HG02852 (cell line): ENCODE results near the gene UMODL1.

ENCODE experiments used
- ATAC-seq: cut with Tn5 transposase; IDR thresholded peaks from one replicate; pipeline ENCODE4 v1.9.1; 2021; ENCODE audit warnings: mild to moderate bottlenecking, moderate library complexity; ENCODE audit not compliant: unreplicated experiment

Gene UMODL1

GRCh38 chr21:42093186-42093585 is 22.1 kb downstream of the UMODL1 start:
- ATAC-seq: no peak

- no peak for ATAC-seq
Observed at GRCh38 chr21:42093991-42094421, 22.9 kb downstream of the UMODL1 start.

GRCh38 chr21:42094811-42095210 is 23.7 kb downstream of the UMODL1 start:
- ATAC-seq: no peak

DNA sequence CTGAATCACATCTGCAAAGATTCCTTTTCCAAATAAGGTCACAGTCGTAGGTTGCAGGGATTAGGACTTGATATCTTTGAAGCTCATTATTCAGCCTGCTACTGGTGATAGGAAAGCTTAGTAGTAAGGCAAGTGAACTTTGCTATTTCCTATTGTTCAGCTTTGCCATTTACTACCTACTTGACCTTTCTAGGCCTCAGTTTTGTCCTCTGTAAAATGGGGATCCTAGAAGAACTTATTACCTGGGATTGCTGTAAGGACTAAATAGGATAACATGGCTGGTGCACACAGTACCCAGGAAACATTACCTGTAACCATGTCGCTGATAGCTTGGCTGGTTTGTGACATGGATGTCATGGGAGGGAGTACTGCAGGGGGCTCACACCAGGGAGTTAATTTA is 24.5 kb downstream of the UMODL1 start:
- no peak for ATAC-seq

DNA sequence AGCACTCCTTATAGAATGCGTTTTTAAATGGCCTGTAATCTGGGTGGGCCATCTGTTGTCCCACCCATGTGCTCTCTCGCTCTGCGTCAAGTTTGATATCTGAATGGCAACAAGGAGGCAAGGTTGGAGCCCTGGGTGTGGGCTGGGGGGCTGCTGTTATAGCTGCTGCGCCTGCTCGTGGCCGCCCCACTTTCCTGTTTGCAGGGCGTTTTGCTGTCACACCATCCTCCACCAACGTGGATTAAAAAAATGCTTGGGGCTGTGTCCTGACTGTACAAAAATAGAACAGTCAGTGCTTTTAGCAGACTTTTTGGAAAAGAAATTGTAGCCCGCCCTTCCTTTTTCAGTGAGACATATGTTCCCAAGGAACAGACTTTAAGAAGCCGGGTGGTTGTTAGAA is 25.4 kb downstream of the UMODL1 start:
- no peak for ATAC-seq

DNA sequence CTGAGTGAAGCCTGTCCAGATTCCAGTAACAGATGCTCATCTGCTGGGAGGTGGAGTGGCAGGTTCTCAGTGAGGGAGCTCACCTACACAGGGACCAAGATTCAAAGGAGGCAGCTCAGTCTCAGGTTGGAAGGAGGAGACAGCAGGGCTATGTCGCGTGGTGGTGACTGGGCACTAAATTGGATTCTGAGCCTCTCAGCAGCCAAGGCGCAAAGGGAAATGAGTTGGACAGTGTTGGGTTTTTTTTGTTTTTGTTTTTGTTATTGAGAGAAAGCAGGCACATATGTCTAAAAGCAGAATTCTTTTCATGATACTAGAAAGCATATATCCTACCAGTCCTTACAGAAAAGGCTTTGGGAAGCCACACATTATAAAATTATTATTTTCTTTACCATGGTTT is 26.2 kb downstream of the UMODL1 start:
- ATAC-seq: no peak

DNA sequence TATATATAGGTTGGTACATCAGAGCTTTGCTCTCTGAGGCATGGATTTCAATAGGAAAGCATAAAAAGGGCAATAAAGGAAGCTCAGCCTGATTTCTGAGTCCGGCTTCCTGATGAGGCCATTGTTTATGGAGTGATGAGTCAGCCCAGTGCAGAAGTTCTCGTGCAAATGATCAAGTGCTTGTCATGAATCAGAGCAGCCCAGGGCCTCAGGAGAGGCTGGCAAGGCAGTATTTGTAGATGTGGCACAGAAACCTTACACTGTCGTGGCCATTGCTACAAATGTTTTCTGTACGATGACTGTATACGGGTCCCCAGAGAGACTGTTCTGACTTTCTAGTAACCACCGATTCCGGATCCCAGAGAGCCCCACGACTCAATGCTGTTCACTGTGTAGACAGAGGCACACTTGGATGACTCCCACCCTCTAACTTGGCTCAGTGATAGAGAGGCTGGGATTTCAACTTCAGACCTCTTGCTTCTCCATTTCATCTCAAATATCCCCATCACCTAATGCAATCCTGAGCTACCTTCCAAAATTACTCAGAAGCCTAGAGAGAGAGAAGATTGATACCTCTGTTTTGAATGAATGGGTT is 26.8 kb downstream of the UMODL1 start:
- no peak for ATAC-seq

DNA sequence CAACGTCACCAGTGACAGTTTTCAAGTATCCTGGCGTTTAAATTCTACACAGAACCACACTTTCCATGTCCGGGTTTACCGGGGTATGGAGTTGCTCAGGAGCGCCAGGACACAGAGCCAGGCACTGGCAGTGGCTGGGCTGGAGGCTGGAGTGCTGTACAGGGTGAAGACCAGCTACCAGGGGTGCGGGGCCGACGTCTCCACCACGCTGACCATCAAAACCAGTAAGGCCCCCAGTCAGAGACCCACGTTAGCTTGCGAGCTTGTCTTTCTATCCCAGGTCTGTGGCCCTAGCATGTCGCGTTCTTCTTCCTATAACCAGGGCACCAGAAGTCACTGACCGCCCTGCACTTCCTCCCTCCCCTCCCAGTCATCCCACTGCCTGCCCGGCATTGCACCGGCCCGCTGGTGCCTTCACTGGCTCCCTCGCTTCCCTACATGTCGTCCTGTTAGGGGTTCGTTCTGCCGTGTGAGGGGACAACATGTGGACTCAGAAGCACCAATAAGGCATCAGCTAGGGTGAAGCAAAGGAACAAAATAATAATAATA is 27.9 kb downstream of the UMODL1 start:
- no peak for ATAC-seq

DNA sequence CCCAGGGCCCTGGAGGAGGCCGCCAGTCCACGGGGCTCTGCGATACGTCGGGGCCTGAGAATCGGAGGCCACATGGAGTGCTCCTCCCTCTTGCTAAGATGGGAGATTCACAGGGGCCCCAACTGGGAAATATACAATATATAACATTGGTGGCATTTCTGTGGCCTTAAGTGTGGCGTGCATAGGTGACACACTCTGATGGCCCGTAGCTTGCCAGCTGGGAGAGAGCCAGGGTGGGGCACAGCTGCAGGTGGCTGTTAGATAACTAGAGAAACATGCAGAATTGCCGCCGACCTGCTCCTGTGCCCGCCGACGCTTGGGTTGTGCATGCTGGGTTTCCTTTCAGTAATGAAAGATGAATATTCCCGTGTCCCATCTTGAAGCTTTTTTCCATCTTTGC is 30.1 kb downstream of the UMODL1 start:
- ATAC-seq: no peak

DNA sequence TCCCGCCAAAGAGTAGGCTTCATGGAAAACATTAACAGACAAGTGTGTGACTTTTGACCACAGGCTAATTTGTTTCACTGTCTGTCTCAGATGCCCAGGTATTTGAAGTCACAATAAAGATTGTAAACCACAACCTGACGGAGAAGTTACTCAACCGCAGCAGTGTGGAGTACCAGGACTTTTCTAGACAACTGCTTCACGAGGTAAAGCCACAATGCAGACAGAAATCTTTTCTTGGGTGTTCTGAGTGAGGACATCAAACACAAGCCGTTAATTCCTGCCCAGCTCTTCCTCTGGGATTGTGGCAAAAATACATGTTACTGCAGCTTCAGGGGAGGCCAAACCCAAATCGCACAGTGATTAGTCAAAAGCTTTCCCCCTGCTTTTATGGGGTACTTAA is 31.0 kb downstream of the UMODL1 start:
- ATAC-seq: no peak

DNA sequence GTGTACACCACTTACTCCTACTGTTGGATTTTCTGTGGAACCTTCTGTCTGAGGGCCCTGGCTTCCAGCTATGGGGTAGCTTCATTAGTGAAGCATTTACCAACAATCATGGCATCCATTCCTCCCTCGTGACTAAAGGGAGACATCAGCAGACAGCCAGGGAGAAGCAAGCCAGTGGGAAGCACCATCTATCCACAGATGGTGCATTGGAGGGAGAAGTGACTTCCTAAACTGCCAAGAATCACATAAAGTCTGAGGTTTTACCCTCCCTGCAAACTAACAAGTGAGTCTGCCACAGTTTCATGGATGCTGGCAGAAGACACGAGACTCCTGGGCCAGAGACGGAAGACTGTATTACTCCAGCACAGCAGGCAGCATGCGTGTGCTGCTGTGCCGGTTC is 31.4 kb downstream of the UMODL1 start:
- ATAC-seq: no peak

DNA sequence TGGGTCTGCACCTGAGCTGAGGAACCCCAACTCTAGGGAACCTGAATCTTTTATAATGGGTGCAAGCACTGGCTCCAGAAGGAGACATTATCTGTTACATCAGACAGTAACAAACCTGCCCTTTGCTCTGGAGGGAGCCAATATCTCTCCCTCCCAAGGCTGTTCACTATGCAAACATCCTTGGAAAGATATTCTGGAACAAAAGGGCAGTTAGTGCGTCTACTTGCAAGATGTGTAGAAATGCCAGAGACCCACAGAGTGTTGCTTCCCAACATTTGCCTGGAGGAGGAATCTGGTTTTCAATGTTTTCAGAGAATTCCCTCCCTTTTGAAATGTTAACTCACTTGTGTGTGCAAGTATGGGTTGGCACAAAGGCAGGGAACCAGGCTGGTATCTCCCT is 31.9 kb downstream of the UMODL1 start:
- ATAC-seq: no peak

DNA sequence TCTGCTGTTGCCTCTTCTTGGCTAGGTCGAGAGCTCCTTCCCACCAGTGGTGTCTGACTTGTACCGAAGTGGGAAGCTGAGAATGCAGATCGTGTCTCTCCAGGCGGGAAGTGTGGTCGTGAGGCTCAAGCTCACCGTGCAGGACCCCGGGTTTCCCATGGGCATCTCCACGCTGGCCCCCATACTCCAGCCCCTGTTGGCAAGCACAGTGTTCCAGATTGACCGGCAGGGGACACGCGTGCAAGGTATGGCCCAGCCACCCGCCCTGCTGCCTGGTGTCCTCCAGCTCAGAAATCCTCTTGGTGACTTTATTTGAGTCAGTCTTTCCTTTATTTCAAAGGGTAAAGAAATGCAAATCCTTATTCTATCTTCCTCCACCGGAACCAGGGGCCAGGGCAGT is 32.7 kb downstream of the UMODL1 start:
- ATAC-seq: no peak

DNA sequence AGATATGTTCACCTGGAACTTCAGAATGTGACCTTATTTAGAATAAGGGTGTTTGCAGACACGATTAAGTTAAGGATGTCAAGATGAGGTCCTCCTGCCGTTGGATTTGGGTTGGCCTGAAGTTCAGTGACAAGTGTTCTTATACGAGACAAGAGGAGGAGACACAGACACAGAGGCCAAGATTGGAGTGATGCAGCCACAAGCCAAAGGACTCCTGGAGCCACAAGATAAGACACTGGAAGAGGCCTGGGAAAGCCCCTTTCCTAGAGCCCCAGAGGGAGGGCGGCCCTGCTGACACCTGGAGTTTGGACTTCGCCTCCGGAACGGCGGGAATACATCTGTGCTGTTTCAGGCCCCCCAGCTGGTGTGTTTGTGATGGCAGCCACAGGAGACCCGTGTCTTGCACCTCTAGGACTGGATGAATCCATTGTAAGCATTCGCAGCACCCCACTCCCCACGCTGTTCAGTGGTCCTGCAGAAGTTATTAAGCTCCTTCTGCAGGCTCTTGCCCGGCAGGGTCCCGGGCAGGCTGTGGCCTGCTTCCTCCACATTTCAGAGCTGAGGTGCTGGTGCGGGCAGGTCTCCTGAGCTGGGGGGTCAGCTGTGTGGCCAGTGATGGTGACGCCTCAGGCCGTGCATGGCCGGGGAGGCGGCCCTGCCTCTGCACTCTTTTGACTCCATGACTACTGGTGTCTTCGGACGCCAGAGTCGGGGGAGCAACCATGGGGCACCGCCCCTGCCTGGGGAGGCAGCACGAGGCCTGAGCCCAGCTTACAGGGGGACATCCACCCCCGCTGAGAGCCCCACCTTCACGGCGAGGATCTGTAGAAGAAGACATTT is 34.6 kb downstream of the UMODL1 start:
- no peak for ATAC-seq

- ATAC-seq: no peak
Observed at GRCh38 chr21:42106425-42106824, 35.3 kb downstream of the UMODL1 start.

DNA sequence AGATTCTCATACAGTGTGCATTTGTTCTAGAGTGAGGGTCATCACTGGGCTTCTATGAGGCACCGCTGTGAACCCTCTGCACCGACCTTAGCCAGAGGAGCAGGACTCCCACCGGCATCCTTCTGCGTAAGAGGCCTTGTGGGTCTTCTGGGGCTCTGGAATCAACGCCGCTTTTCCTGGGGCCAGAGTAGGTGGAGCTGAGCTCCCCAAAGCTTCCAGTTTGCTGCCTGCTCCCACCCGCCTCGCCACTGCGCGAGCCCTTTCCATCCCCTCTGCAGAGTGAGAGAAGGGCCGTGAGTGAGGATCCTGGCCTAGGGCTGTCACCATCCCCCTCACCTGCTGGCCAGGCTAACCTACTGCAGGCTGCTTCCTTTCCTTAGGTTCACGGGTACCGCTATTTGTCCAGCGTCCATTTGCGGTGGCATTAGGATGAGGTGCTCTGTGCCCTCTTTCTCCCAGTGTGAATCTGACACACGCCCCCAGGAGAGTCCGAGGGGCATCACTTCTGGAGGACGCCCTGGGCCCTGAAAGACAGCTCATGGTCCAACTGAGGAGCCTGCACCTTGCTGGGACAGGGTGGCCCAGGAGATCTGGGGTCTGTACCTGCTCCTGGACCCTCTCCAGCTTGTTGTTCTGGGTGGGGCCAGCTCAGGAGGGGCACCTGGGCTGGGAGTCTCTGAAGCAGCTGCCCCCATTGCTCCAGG is 36.2 kb downstream of the UMODL1 start:
- ATAC-seq: no peak

DNA sequence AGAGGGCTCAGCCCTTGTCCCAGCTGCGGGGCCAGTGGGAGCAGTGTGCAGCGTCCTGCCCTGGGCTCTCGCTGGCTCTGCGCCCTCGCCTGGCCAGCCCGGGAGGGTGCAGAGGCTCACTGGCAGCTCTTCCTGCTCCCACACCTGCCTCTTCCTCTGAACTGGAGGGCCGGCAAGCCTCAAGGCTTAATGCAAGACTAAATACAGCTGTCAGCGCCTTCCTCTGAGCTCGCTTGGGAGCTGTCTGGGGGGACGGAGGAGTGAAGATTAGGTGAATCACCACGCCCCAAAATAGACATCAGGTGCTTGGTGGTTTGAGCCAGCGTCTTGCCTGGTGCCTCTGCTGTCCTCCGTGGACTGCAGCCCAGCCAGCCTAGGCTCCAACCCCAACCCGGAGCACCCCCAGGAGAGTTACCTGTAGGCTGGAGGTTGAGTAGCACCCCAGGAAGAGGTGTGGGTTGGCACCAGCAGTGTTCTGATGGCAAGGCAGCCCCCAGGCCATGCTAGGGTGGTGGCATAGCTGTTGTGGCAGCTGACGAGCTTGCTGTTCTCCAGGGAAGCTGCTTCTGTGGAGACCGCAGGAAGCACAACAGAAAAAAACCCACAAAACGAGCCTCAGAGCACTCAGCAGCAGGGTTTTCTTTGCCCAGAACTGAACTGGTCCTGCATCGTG is 36.9 kb downstream of the UMODL1 start:
- peak; percentile 93 for ATAC-seq

DNA sequence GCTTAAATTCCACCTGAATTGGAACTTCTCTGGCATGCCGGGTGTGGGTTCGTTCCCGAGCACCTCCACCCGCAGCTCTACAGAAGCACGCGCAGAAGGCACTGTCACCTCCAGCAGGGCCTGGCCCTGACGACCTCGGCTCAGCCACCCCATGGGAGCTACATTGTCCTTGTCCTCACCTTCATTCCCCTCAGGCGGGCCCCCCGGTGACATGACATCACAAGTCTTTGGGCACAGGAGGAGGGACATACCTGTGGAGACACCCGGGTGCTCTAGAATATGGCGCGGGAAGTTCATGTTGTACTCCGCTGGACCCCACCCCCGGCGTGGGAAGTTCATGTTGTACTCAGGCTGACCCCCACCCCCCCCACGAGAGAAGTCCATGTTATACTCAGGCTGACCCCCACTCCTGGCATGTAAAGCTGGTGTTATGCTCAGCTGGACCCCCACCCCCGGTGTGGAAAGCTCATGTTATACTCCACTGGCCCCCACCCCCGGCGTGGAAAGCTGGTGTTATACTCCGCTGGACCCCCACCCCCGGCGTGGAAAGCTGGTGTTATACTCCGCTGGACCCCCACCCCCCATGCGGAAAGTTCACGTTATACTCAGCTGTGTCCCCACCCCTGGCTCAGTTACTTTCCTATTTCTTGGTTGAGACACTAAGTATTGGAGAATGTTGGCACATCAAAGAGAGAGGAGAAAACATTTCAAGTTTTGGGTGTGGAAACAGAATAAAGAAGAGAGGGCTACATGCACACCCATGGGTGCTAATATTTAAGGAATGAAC is 37.6 kb downstream of the UMODL1 start:
- ATAC-seq: no peak

DNA sequence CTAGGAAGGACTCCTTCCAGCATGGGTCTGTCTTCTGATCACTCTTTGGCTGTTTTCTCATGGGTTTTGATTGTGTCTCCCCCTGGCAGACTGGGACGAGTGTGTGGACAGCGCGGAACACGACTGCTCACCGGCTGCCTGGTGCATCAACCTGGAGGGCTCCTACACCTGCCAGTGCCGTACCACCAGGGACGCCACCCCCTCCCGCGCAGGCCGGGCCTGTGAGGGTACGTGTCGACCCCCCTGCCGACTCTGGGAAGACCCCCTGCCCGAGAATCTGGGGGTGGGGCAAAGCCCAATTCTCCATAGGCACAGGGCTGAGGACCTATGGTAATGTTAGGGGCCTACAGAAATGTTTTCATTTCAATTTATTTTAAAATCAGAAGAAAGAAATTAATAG is 38.4 kb downstream of the UMODL1 start:
- no peak for ATAC-seq

GRCh38 chr21:42109873-42110525 is 38.9 kb downstream of the UMODL1 start:
- no peak for ATAC-seq
